Sigmoid colon (tissue), 7 donors: ENCODE data around the gene STX1B. TPM values are rescaled to one million over a fixed set of nuclear protein-coding genes. Genes with fewer than 3 reads are reported as not detected.
"Not testable (repeated sequence)": the region's sequence is repeated elsewhere in the genome, so short reads cannot be mapped to it uniquely, and the experiment has no call there.

Experiments
- DNase-seq: peaks from one replicate; pipeline ENCODE4 v3.0.0-alpha.2; 2019
- H3K27ac ChIP-seq, 4 donors: fragments of 200-600 bp; sonication (generic); one replicate each; pipeline ENCODE4 v1.5.1; 2016 to 2019; ENCODE audit warnings: mild to moderate bottlenecking in 1 of 4
- H3K27me3 ChIP-seq, 3 donors: fragments of 200-600 bp; sonication (generic); one replicate each; pipeline ENCODE4 v1.5.1; 2019; ENCODE audit warnings: mild to moderate bottlenecking in 1 of 3
- H3K36me3 ChIP-seq, 4 donors: fragments of 200-600 bp; sonication (generic); one replicate each; pipeline ENCODE4 v1.5.1; 2016 to 2019
- H3K4me1 ChIP-seq, 4 donors: fragments of 200-600 bp; sonication (generic); one replicate each; pipeline ENCODE4 v1.5.1; 2017 to 2019
- H3K4me3 ChIP-seq, 4 donors: fragments of 200-600 bp; sonication (generic); one replicate each; pipeline ENCODE4 v1.5.1; 2017 to 2019; ENCODE audit warnings: mild to moderate bottlenecking in 2 of 4, moderate library complexity in 1 of 4
- H3K9me3 ChIP-seq, 4 donors: fragments of 200-600 bp in 3 of 4; sonication (generic) in 3 of 4; one replicate each; pipeline versions ENCODE4 v1.5.1 to v1.6.1; 2013 to 2019
- EP300 ChIP-seq, 4 donors: sonication (generic); formaldehyde crosslinking; IDR thresholded peaks; one replicate each; pipeline ENCODE4 v1.6.1; 2017; ENCODE audit warnings: antibody characterized with exemption in 4 of 4
- POLR2A ChIP-seq, 2 donors: fragments of 450-650 bp; IDR thresholded peaks; one replicate each; pipeline ENCODE4 v1.6.1; 2016; ENCODE audit warnings: antibody characterized with exemption in 2 of 2, mild to moderate bottlenecking in 2 of 2, moderate library complexity in 2 of 2
- POLR2AphosphoS5 ChIP-seq, 4 donors: sonication (generic); formaldehyde crosslinking; IDR thresholded peaks; one replicate each; pipeline ENCODE4 v1.6.1; 2017; ENCODE audit warnings: antibody characterized with exemption in 4 of 4
- WGBS, 2 donors: extraction: QIAGEN DNeasy Blood & Tissue Kit; methylation state at CpG; one replicate each; pipeline ENCODE4 v1.1.7; 2013; 5-methylcytosine and 5-hydroxymethylcytosine counted together
- intact Hi-C: fragments of 100-400 bp; cut with DNase I; formaldehyde crosslinking; loops from one replicate; pipeline ENCODE4 v1.15.1; 2023
- polyA plus RNA-seq, 3 donors: library from polyadenylated mRNA; stranded (reverse); fragments of 200-250 nt; gene quantifications; one replicate each; pipeline ENCODE4 v1.2.3, GENCODE V29; 2013
- total RNA-seq, 4 donors: library from RNA; depleted of rRNA; stranded (reverse); fragments of >200 nt; gene quantifications; one replicate each; pipeline ENCODE4 v1.1.0, GENCODE V29; 2016
- TF ChIP-seq, protein P1 (sequence below), 4 experiments: fragments of 450-650 bp in 3 of 4; fragments of 200-600 bp in 1 of 4; IDR thresholded peaks; one replicate each; pipeline ENCODE4 v1.5.1; 2016 to 2019; ENCODE audit warnings: antibody characterized with exemption in 4 of 4, mild to moderate bottlenecking in 3 of 4, moderate library complexity in 2 of 4
- donor health status: healthy with polysubstance abuse.
- donor health status: Bipolar disorder and iron deficiency.
- donor health status: healthy.

The STX1B gene
- total and polyA plus RNA-seq, 7 donors, result 0.60 to 4.4 (median 1.1) TPM; not detected in 1

DNA sequence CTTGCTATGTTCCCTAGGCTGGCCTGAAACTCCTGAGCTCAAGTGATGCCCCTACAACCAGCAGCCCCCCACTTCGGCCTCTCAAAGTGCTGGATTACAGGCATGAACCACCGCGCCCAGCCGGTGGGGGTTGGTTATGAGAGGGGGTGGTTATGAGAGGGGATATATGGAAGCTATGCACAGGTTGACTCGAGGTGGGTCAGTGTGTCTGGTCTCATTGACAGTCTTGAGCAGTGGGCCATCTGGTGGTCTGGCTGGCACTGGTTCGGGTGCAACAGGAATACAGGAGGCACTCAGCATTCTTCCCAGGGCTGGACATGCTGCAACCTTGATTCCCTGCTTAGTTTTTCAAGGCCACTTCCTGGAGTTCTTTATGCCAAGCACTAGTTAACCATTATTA is 5.6 kb upstream of the STX1B start:
- H3K9me3 ChIP-seq, result no peaks in the 10 kb centered on the region
- H3K27me3 ChIP-seq, result peaks cover 2 to 40% (median 18%) of the 10 kb centered on the region in 3 donors
- no peak overlapping the region for H3K4me3 ChIP-seq
- H3K4me1 ChIP-seq, result peaks cover 0 to under 1% (median 0%) of the 10 kb centered on the region in 4 donors
- no peak overlapping the region for H3K27ac ChIP-seq
- 64 to 75% methylated on average over 6 of the region's 6 CpGs for WGBS, 2 donors
- no peak for TF ChIP-seq EP300 (IDR thresholded peaks at IDR 0.05)
- no peak for TF ChIP-seq POLR2AphosphoS5 (IDR thresholded peaks at IDR 0.05)
- no peak for TF ChIP-seq POLR2A (IDR thresholded peaks at IDR 0.05)
- TF ChIP-seq, protein P1, sequence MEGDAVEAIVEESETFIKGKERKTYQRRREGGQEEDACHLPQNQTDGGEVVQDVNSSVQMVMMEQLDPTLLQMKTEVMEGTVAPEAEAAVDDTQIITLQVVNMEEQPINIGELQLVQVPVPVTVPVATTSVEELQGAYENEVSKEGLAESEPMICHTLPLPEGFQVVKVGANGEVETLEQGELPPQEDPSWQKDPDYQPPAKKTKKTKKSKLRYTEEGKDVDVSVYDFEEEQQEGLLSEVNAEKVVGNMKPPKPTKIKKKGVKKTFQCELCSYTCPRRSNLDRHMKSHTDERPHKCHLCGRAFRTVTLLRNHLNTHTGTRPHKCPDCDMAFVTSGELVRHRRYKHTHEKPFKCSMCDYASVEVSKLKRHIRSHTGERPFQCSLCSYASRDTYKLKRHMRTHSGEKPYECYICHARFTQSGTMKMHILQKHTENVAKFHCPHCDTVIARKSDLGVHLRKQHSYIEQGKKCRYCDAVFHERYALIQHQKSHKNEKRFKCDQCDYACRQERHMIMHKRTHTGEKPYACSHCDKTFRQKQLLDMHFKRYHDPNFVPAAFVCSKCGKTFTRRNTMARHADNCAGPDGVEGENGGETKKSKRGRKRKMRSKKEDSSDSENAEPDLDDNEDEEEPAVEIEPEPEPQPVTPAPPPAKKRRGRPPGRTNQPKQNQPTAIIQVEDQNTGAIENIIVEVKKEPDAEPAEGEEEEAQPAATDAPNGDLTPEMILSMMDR (IDR thresholded peaks at IDR 0.05), result no peak
- no peak for DNase-seq
- intact Hi-C loops, result no loop called here
- H3K36me3 ChIP-seq, result no peaks in the 10 kb centered on the region

DNA sequence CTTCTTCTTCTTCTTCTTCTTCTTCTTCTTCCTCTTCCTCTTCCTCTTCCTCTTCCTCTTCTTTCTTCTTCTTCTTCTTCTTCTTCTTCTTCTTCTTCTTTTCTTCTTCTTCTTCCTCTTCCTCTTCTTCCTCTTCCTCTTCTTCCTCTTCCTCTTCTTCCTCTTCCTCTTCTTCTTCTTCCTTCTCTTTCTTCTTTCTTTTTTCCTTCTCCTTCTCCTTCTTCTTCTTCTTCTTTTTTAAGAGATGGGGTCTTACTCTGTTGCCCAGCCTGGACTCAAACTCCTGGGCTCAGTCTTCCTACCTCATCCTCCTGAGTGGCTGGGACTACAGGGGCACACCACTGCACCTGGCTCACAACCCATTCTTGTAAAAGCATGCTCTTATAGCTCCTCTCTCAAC is 2.9 kb upstream of the STX1B start:
- DNase-seq, H3K4me3 ChIP-seq, intact Hi-C loops, H3K27ac ChIP-seq, H3K4me1 ChIP-seq, H3K9me3 ChIP-seq, H3K36me3 ChIP-seq: not testable (repeated sequence)
- peaks cover 10 to 67% (median 37%) of the 10 kb centered on the region in 3 donors for H3K27me3 ChIP-seq

DNA sequence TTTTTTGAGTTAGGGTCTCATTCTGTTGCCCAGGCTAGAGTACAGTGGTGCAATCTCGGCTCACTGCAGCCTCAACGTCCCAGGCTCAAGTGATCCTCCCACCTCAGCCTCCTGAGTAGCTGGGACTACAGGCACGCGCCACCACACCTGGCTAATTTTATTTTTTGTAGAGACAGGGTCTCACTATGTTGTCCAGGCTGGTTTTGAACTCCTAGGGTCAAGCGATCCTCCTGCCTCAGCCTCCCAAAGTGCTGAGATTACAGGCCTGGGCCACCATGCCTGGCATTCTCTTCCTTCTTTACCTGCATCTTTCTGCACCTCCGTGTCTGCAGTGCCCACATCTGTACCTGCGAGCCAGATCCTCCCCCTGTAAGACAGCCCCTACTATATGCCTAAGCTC is 1.4 kb upstream of the STX1B start:
- H3K4me1 ChIP-seq, H3K4me3 ChIP-seq, DNase-seq, H3K36me3 ChIP-seq, H3K9me3 ChIP-seq, intact Hi-C loops, H3K27ac ChIP-seq: not testable (repeated sequence)
- H3K27me3 ChIP-seq, result peaks cover 12 to 75% (median 37%) of the 10 kb centered on the region in 3 donors
- WGBS, 2 donors, result 80 to 83% methylated on average over 7 of the region's 7 CpGs

DNA sequence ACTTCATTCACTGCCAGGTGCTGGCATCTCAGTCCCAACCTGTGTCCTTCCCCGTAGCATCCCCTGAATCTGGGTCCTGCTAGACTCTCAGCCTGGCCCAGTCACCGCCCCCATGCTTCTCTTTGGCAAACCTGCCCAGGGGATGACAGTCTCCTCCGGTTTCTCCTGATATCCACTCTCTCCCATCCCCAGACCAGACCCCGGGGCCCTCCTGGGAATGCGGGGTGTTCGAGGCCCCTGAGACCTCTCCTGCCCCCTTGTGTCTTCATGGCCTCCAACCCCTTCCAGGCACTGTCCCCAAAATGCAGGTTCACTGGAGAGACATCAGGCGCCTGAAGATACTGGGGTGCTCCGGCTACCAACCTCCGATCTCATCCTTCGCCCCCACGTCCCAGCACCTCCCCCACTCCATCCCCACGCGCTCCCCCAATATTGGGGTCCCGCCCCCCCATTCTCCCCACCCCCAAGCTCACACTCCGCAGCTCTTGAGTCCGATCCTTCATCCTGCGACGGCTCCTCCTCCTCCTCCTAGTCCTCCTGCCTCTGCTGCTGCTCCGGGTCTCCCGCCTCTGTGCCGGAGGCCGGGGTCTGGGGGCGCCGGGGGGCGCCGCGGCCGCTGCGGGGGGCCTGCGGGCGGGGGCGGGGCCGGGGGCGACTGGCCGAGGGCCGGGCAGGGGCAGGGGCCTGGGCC is 399 bp downstream of the STX1B start:
- TF ChIP-seq, protein P1 (IDR thresholded peaks at IDR 0.05), result no peak
- no peak for TF ChIP-seq POLR2A (IDR thresholded peaks at IDR 0.05)
- no peak for TF ChIP-seq EP300 (IDR thresholded peaks at IDR 0.05)
- no peak for TF ChIP-seq POLR2AphosphoS5 (IDR thresholded peaks at IDR 0.05)
- Histone ChIP-seq H3K27ac (no peak overlapping the region), H3K36me3 (no peaks in the 10 kb centered on the region), H3K27me3 (peaks cover 12 to 72% (median 37%) of the 10 kb centered on the region in 3 donors), H3K4me1 (peaks cover 0 to 5% (median 2%) of the 10 kb centered on the region in 4 donors), H3K4me3 (peak overlapping the region in 3 of 4 donors; percentile 18 to 32 (median 27)), H3K9me3 (no peaks in the 10 kb centered on the region)
- intact Hi-C loops, result no loop called here
- DNase-seq, result no peak
- WGBS, 2 donors, result 14 to 15% methylated on average over 36 of the region's 36 CpGs

DNA sequence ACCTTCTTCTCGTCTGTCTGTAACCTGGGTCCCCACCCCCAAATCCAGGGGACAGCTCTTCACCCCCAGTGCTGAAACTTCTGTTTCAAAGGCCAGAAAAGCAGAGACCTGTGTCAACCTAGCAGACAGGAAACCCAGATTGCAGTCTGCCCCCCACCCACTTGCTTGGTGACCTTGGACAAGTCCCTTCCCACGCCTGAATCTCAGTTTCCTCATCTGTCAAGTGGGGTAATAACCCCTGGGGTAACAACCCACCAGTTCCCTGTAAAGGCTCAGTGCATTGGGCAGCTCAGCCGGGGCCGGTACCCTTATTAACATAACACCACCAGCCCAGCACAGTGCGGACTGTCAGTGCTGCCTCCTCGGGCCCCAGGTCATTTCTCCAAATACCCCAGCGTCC is 1.3 kb downstream of the STX1B start:
- no peak for DNase-seq
- TF ChIP-seq EP300 (IDR thresholded peaks at IDR 0.05) (no peak), POLR2A (IDR thresholded peaks at IDR 0.05) (no peak), POLR2AphosphoS5 (IDR thresholded peaks at IDR 0.05) (no peak)
- TF ChIP-seq, protein P1 (IDR thresholded peaks at IDR 0.05), result no peak
- peaks cover 0 to 5% (median 2%) of the 10 kb centered on the region in 4 donors for H3K4me1 ChIP-seq
- WGBS, 2 donors, result 77 to 86% methylated on average over 7 of the region's 7 CpGs
- no peak overlapping the region for H3K4me3 ChIP-seq
- H3K27me3 ChIP-seq, result peaks cover 12 to 62% (median 37%) of the 10 kb centered on the region in 3 donors
- no peaks in the 10 kb centered on the region for H3K36me3 ChIP-seq
- no peaks in the 10 kb centered on the region for H3K9me3 ChIP-seq
- no peak overlapping the region for H3K27ac ChIP-seq
- intact Hi-C loops, result no loop called here

DNA sequence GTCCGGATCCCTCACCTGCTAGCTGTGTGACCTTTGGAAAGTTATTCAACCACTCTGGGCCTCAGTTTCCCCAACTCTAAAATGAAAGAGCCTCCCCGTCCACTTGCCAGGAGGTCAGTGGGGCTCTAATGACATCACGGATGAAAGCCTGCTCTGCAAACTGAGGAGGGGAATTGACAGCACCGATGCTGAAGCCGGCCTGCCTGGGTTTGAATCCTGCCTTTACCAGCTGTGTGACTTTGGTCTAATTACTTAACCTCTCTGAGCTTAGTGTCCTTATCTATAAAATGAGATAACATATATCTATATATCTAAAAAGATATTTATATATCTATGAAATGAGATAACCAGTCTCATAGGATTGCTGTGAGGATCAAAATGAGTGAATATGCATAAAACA is 1.9 kb downstream of the STX1B start:
- H3K36me3 ChIP-seq, result no peaks in the 10 kb centered on the region
- no peaks in the 10 kb centered on the region for H3K9me3 ChIP-seq
- intact Hi-C loops, result no loop called here
- H3K4me1 ChIP-seq, result peaks cover 0 to 5% (median 2%) of the 10 kb centered on the region in 4 donors
- no peak for DNase-seq
- no peak overlapping the region for H3K27ac ChIP-seq
- WGBS, 2 donors, result 82 to 90% methylated on average over 5 of the region's 5 CpGs
- peaks cover 12 to 57% (median 32%) of the 10 kb centered on the region in 3 donors for H3K27me3 ChIP-seq
- TF ChIP-seq, protein P1 (IDR thresholded peaks at IDR 0.05), result no peak
- no peak for TF ChIP-seq EP300 (IDR thresholded peaks at IDR 0.05)
- TF ChIP-seq POLR2A (IDR thresholded peaks at IDR 0.05), result no peak
- TF ChIP-seq POLR2AphosphoS5 (IDR thresholded peaks at IDR 0.05), result no peak
- no peak overlapping the region for H3K4me3 ChIP-seq
